ENCODE data around the gene SLC9A3. TPM values are rescaled to one million over a fixed set of nuclear protein-coding genes. Genes with fewer than 3 reads are reported as not detected.

Gene SLC9A3
- polyA plus RNA-seq, 3 donors = 0.31 to 0.42 (median 0.36) TPM

DNA sequence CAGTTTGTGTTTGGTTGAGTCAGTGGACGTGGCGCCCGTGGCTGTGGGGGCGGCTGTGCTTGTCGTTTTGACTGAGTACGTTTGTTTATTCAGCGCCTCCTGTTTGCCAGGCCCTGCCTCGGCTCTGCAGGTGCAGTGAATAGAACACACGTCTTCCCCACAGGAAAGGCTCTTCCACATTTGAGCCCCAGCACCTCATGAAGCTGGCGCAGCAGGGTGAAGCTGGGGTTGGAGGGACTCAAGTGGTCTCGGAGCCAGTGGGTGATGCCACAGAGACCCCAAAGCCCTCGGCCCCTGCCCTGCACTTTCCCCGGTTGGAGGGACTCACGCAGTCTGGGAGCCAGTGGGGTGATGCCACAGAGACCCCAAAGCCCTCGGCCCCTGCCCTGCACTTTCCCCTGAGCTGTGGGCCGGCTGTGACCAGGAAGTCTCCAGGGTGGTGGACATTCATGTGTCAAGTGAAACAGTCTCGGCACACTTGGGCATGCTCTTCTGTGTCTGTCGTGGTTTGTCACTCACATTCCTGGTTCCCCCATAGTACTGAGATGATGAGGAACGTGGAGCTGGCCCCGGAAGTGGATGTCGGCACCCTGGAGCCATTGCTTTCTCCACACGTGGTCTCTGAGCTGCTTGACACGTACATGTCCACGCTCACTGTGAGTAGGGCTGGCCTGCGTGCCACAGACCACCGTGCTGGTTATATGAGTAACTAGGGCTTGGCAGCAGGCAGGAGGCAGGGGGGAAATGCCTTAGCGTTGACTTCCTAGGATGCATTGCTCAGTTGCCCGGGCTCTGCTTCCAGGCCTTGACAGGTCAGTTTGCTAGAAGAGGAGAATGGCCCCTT, 67.7 kb downstream of the SLC9A3 start:
- Histone ChIP-seq H3K27ac (ENCODE audit: low read depth in 1 of 2, low read length in 2 of 2) (no peak overlapping the region), H3K9me3 (replicated peaks in 1 of 2; ENCODE audit: control insufficient read depth in 1 of 2, insufficient read depth in 1 of 2, low read length in 2 of 2) (peaks cover 3 to 12% of the 10 kb centered on the region in 2 donors), H3K9ac (ENCODE audit: insufficient read depth, low read length, poor library complexity, severe bottlenecking) (no peak overlapping the region), H4K20me1 (ENCODE audit: insufficient read depth, low read length) (peaks cover 68% of the 10 kb centered on the region), H2AFZ (ENCODE audit: insufficient read depth, low read depth, low read length, poor library complexity, severe bottlenecking) (no peak overlapping the region), H3K79me2 (ENCODE audit: insufficient read depth, low read length) (peaks cover 20% of the 10 kb centered on the region), H3K36me3 (replicated peaks in 1 of 2; ENCODE audit: control insufficient read depth in 1 of 2, insufficient read depth in 2 of 2, low read length in 2 of 2) (peaks cover 89 to 100% of the 10 kb centered on the region in 2 donors), H3K27me3 (ENCODE audit: control insufficient read depth in 2 of 2, insufficient read depth in 2 of 2, low read length in 2 of 2) (no peaks in the 10 kb centered on the region), H3K4me2 (replicated peaks; ENCODE audit: extremely low read depth, low read length, poor library complexity, severe bottlenecking) (no peak overlapping the region), H3K4me1 (ENCODE audit: control insufficient read depth in 1 of 2, insufficient read depth in 2 of 2, low read length in 2 of 2) (no peaks in the 10 kb centered on the region), H3K4me3 (replicated peaks in 1 of 3; ENCODE audit: low read depth in 2 of 3, low read length in 3 of 3) (no peak overlapping the region)
- no peak overlapping the region for H3K27ac Mint-ChIP-seq
- H3K4me3 Mint-ChIP-seq = no peak overlapping the region
- H3K36me3 Mint-ChIP-seq = peaks cover 91 to 100% of the 10 kb centered on the region in 2 donors
- H3K4me1 Mint-ChIP-seq = no peaks in the 10 kb centered on the region
- TF ChIP-seq, protein P1, sequence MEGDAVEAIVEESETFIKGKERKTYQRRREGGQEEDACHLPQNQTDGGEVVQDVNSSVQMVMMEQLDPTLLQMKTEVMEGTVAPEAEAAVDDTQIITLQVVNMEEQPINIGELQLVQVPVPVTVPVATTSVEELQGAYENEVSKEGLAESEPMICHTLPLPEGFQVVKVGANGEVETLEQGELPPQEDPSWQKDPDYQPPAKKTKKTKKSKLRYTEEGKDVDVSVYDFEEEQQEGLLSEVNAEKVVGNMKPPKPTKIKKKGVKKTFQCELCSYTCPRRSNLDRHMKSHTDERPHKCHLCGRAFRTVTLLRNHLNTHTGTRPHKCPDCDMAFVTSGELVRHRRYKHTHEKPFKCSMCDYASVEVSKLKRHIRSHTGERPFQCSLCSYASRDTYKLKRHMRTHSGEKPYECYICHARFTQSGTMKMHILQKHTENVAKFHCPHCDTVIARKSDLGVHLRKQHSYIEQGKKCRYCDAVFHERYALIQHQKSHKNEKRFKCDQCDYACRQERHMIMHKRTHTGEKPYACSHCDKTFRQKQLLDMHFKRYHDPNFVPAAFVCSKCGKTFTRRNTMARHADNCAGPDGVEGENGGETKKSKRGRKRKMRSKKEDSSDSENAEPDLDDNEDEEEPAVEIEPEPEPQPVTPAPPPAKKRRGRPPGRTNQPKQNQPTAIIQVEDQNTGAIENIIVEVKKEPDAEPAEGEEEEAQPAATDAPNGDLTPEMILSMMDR (IDR thresholded peaks at IDR 0.05) = no peak
- H3K27me3 Mint-ChIP-seq (ENCODE audit: low read depth in 3 of 3) = peaks cover 0 to 1% (median 0%) of the 10 kb centered on the region in 3 donors
- intact Hi-C loops (cut with micrococcal nuclease) = no loop called here
- WGBS (ENCODE audit: insufficient coverage) = 95% methylated on average over 27 of the region's 28 CpGs
- H3K9me3 Mint-ChIP-seq = peaks cover 5 to 11% (median 7%) of the 10 kb centered on the region in 7 donors
- no peak for DNase-seq

DNA sequence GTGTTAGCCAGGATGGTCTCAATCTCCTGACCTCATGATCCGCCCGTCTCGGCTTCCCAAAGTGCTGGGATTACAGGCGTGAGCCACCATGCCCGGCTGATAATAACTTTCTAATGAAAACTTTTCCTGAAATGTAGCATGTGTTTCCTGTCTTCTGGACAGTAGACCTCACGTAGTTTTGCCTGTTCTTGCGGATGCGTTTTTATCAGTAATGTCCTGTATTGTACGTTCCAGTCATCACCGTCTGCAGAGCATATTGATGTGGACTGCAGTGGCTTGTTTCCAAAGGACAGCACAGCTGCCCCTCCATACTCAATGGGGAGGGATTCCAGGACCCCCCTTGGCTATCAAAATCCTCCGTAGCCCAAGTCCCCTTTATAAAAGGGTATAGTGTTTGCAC, 68.4 kb downstream of the SLC9A3 start:
- Mint-ChIP-seq H3K9me3 (peaks cover 7 to 12% (median 9%) of the 10 kb centered on the region in 7 donors), H3K27me3 (ENCODE audit: low read depth in 3 of 3) (peaks cover 0 to 1% (median 0%) of the 10 kb centered on the region in 3 donors), H3K4me3 (no peak overlapping the region), H3K4me1 (no peaks in the 10 kb centered on the region), H3K27ac (no peak overlapping the region), H3K36me3 (peaks cover 95 to 100% of the 10 kb centered on the region in 2 donors)
- Histone ChIP-seq H3K4me1 (ENCODE audit: control insufficient read depth in 1 of 2, insufficient read depth in 2 of 2, low read length in 2 of 2) (no peaks in the 10 kb centered on the region), H4K20me1 (ENCODE audit: insufficient read depth, low read length) (peaks cover 68% of the 10 kb centered on the region), H2AFZ (ENCODE audit: insufficient read depth, low read depth, low read length, poor library complexity, severe bottlenecking) (no peak overlapping the region), H3K36me3 (replicated peaks in 1 of 2; ENCODE audit: control insufficient read depth in 1 of 2, insufficient read depth in 2 of 2, low read length in 2 of 2) (peaks cover 94 to 100% of the 10 kb centered on the region in 2 donors), H3K9me3 (replicated peaks in 1 of 2; ENCODE audit: control insufficient read depth in 1 of 2, insufficient read depth in 1 of 2, low read length in 2 of 2) (peaks cover 3 to 18% of the 10 kb centered on the region in 2 donors), H3K27ac (ENCODE audit: low read depth in 1 of 2, low read length in 2 of 2) (no peak overlapping the region), H3K4me3 (replicated peaks in 1 of 3; ENCODE audit: low read depth in 2 of 3, low read length in 3 of 3) (no peak overlapping the region), H3K27me3 (ENCODE audit: control insufficient read depth in 2 of 2, insufficient read depth in 2 of 2, low read length in 2 of 2) (no peaks in the 10 kb centered on the region), H3K79me2 (ENCODE audit: insufficient read depth, low read length) (peaks cover 20% of the 10 kb centered on the region), H3K4me2 (replicated peaks; ENCODE audit: extremely low read depth, low read length, poor library complexity, severe bottlenecking) (no peak overlapping the region), H3K9ac (ENCODE audit: insufficient read depth, low read length, poor library complexity, severe bottlenecking) (no peak overlapping the region)
- intact Hi-C loops (cut with micrococcal nuclease) = no loop called here
- DNase-seq = no peak
- TF ChIP-seq, protein P1 (IDR thresholded peaks at IDR 0.05) = no peak
- WGBS (ENCODE audit: insufficient coverage) = 97% methylated on average over 7 of the region's 11 CpGs
